ENCODE data around the gene P2RY11.

Gene P2RY11

GRCh38 chr19:10116866-10117616 is 5.5 kb downstream of the P2RY11 start:
- H3K4me3 ChIP-seq (ENCODE audit: low read depth, low read length) = no peak overlapping the region
- no peak for TF ChIP-seq CTCF (IDR thresholded peaks at IDR 0.05; ENCODE audit: low read depth, low read length)
- in situ Hi-C loops (cut with HindIII; ENCODE audit: low sequenced_read_pairs) = no loop called here
- no peak for DNase-seq (ENCODE audit: low read depth, low spot score)

- H3K4me3 ChIP-seq (ENCODE audit: low read depth, low read length) = peak overlapping the region; percentile 90
- no peak for TF ChIP-seq CTCF (IDR thresholded peaks at IDR 0.05; ENCODE audit: low read depth, low read length)
- in situ Hi-C loops (cut with HindIII; ENCODE audit: low sequenced_read_pairs) = no loop called here
- no peak for DNase-seq (ENCODE audit: low read depth, low spot score)
These were observed 7.5 kb downstream of the P2RY11 start for GRCh38 chr19:10118960-10119359.

GRCh38 chr19:10120538-10121189 is 9.2 kb downstream of the P2RY11 start:
- TF ChIP-seq CTCF (IDR thresholded peaks at IDR 0.05; ENCODE audit: low read depth, low read length) = no peak
- peak; percentile 80 for DNase-seq (ENCODE audit: low read depth, low spot score)
- in situ Hi-C loops (cut with HindIII; ENCODE audit: low sequenced_read_pairs) = no loop called here
- no peak overlapping the region for H3K4me3 ChIP-seq (ENCODE audit: low read depth, low read length)

- DNase-seq (ENCODE audit: low read depth, low spot score) = peak; percentile 49
- no peak overlapping the region for H3K4me3 ChIP-seq (ENCODE audit: low read depth, low read length)
- TF ChIP-seq CTCF (IDR thresholded peaks at IDR 0.05; ENCODE audit: low read depth, low read length) = no peak
- in situ Hi-C loops (cut with HindIII; ENCODE audit: low sequenced_read_pairs) = no loop called here
These were observed 10.6 kb downstream of the P2RY11 start for GRCh38 chr19:10122045-10122444.

- no peak overlapping the region for H3K4me3 ChIP-seq (ENCODE audit: low read depth, low read length)
- no peak for TF ChIP-seq CTCF (IDR thresholded peaks at IDR 0.05; ENCODE audit: low read depth, low read length)
- in situ Hi-C loops (cut with HindIII; ENCODE audit: low sequenced_read_pairs) = no loop called here
- DNase-seq (ENCODE audit: low read depth, low spot score) = no peak
These were observed 12.9 kb downstream of the P2RY11 start for GRCh38 chr19:10124429-10124828.

GRCh38 chr19:10126213-10126639 is 14.7 kb downstream of the P2RY11 start:
- DNase-seq (ENCODE audit: low read depth, low spot score) = no peak
- TF ChIP-seq CTCF (IDR thresholded peaks at IDR 0.05; ENCODE audit: low read depth, low read length) = no peak
- no peak overlapping the region for H3K4me3 ChIP-seq (ENCODE audit: low read depth, low read length)
- in situ Hi-C loops (cut with HindIII; ENCODE audit: low sequenced_read_pairs) = no loop called here

Measured in astrocyte of the spinal cord (primary cell).